DOHH2 (cell line): Measurements from ENCODE around the gene SCRN1.
"Not testable (repeated sequence)": the region's sequence is repeated elsewhere in the genome, so short reads cannot be mapped to it uniquely, and the experiment has no call there.

Experiments used
- H3F3A ChIP-seq: fragments of 200-600 bp; sonication (generic), shearing (Covaris generic); 2 replicates; pipeline ENCODE4 v1.6.0; 2016; ENCODE audit warnings: antibody characterized with exemption, mild to moderate bottlenecking; ENCODE audit not compliant: control insufficient read depth, insufficient read depth
- H3K27ac ChIP-seq: fragments of 200-600 bp; sonication (generic); 2 replicates; pipeline ENCODE4 v1.5.1; 2014; ENCODE audit warnings: low read depth, mild to moderate bottlenecking, low read length, moderate library complexity
- H3K27me3 ChIP-seq: fragments of 200-600 bp; sonication (generic); 2 replicates; pipeline ENCODE4 v1.6.1; 2014; ENCODE audit warnings: mild to moderate bottlenecking, low read length, mixed read lengths; ENCODE audit not compliant: control insufficient read depth
- H3K36me3 ChIP-seq: fragments of 200-600 bp; sonication (generic); 2 replicates; pipeline ENCODE4 v1.6.1; 2014; ENCODE audit warnings: mild to moderate bottlenecking, low read length, moderate library complexity, mixed read lengths; ENCODE audit not compliant: control insufficient read depth
- H3K4me1 ChIP-seq: fragments of 200-600 bp; sonication (generic); 2 replicates; pipeline ENCODE4 v1.6.1; 2014; ENCODE audit warnings: mild to moderate bottlenecking, low read length, mixed read lengths; ENCODE audit not compliant: control insufficient read depth
- H3K4me2 ChIP-seq: fragments of 200-600 bp; sonication (generic); 2 replicates; pipeline ENCODE4 v1.6.0; 2014; ENCODE audit warnings: mild to moderate bottlenecking, low read length, moderate library complexity
- H3K4me3 ChIP-seq: fragments of 200-600 bp; sonication (generic); 2 replicates; pipeline ENCODE4 v1.5.1; 2014; ENCODE audit warnings: mild to moderate bottlenecking, low read length, mixed read lengths
- H3K79me2 ChIP-seq: fragments of 200-600 bp; sonication (generic); 2 replicates; pipeline ENCODE4 v1.6.1; 2014; ENCODE audit warnings: mild to moderate bottlenecking, low read length, mixed read lengths; ENCODE audit not compliant: control insufficient read depth
- H3K9me2 ChIP-seq: fragments of 200-600 bp; sonication (generic); replicated peaks from 2 replicates; pipeline ENCODE4 v1.6.1; 2014; ENCODE audit warnings: mild to moderate bottlenecking, low read length, mixed read lengths; ENCODE audit not compliant: control insufficient read depth
- H3K9me3 ChIP-seq: fragments of 200-600 bp; sonication (generic); 2 replicates; pipeline ENCODE4 v1.6.1; 2014; ENCODE audit warnings: antibody characterized with exemption, low read length, mixed read lengths; ENCODE audit not compliant: control insufficient read depth, insufficient read depth
- H4K20me1 ChIP-seq: fragments of 200-600 bp; sonication (generic); 2 replicates; pipeline ENCODE4 v1.6.0; 2014; ENCODE audit warnings: low read depth, mild to moderate bottlenecking, antibody characterized with exemption, low read length, moderate library complexity; ENCODE audit not compliant: control insufficient read depth, insufficient read depth
- CTCF ChIP-seq: fragments of 200-600 bp; sonication (generic); IDR thresholded peaks from one replicate; pipeline ENCODE4 v1.5.1; 2014; ENCODE audit warnings: antibody characterized with exemption, mild to moderate bottlenecking, low read depth, low read length; ENCODE audit not compliant: poor library complexity, severe bottlenecking
- EZH2phosphoT487 ChIP-seq: fragments of 200-600 bp; sonication (generic); IDR thresholded peaks from 2 replicates; pipeline ENCODE4 v1.6.1; 2017; ENCODE audit warnings: borderline replicate concordance, mild to moderate bottlenecking, antibody characterized with exemption, low read length, moderate library complexity, mixed read lengths

The SCRN1 gene

GRCh38 chr7:29965030-29965429 is 24.6 kb downstream of the SCRN1 start:
- H3K36me3 ChIP-seq, result peaks cover 27% of the 10 kb centered on the region
- H3K4me1 ChIP-seq, result no peaks in the 10 kb centered on the region
- peaks cover 7% of the 10 kb centered on the region for H3K79me2 ChIP-seq
- no peak overlapping the region for H3K4me2 ChIP-seq
- no peaks in the 10 kb centered on the region for H4K20me1 ChIP-seq
- no peaks in the 10 kb centered on the region for H3K9me3 ChIP-seq
- H3K27me3 ChIP-seq, result no peaks in the 10 kb centered on the region
- no peak overlapping the region for H3K4me3 ChIP-seq
- TF ChIP-seq EZH2phosphoT487 (no peak), CTCF (no peak)
- H3K27ac ChIP-seq, result no peak overlapping the region
- H3K9me2 ChIP-seq, result no peaks in the 10 kb centered on the region
- no peaks in the 10 kb centered on the region for H3F3A ChIP-seq

- no peaks in the 10 kb centered on the region for H3K9me2 ChIP-seq
Observed at GRCh38 chr7:29962035-29962434, 27.6 kb downstream of the SCRN1 start.

GRCh38 chr7:29961611-29962010 is 28.0 kb downstream of the SCRN1 start:
- H3K36me3 ChIP-seq, H3K9me2 ChIP-seq, H4K20me1 ChIP-seq, H3K9me3 ChIP-seq, H3K4me3 ChIP-seq, H3K27ac ChIP-seq, H3F3A ChIP-seq, H3K4me2 ChIP-seq, H3K27me3 ChIP-seq, H3K79me2 ChIP-seq: not testable (repeated sequence)
- H3K4me1 ChIP-seq, result peaks cover 25% of the 10 kb centered on the region

More at GRCh38 chr7:29962035-29962434, 27.6 kb downstream of the SCRN1 start:
- peaks cover 3% of the 10 kb centered on the region; the same call in 1 of the 2 replicates for H3K79me2 ChIP-seq
- H3K36me3 ChIP-seq, result peaks cover 10% of the 10 kb centered on the region
- H4K20me1 ChIP-seq, result no peaks in the 10 kb centered on the region
- no peak overlapping the region for H3K4me2 ChIP-seq
- TF ChIP-seq EZH2phosphoT487 (no peak), CTCF (no peak)
- no peaks in the 10 kb centered on the region for H3K27me3 ChIP-seq
- H3F3A ChIP-seq, result no peaks in the 10 kb centered on the region
- no peak overlapping the region for H3K27ac ChIP-seq
- no peak overlapping the region for H3K4me3 ChIP-seq
- H3K9me3 ChIP-seq, result no peaks in the 10 kb centered on the region
- peaks cover 20% of the 10 kb centered on the region for H3K4me1 ChIP-seq

- Histone ChIP-seq H3K36me3 (peaks cover 21% of the 10 kb centered on the region), H3K4me2 (no peak overlapping the region), H3K4me3 (no peak overlapping the region), H3K27ac (no peak overlapping the region), H3F3A (peaks cover 3% of the 10 kb centered on the region; the same call in 1 of the 2 replicates), H3K9me2 (no peaks in the 10 kb centered on the region), H3K4me1 (peaks cover 36% of the 10 kb centered on the region), H3K27me3 (no peaks in the 10 kb centered on the region), H3K9me3 (no peaks in the 10 kb centered on the region), H4K20me1 (no peaks in the 10 kb centered on the region), H3K79me2 (peaks cover 3% of the 10 kb centered on the region; the same call in 1 of the 2 replicates)
- TF ChIP-seq EZH2phosphoT487, result no peak
- no peak for TF ChIP-seq CTCF
Observed at GRCh38 chr7:29958667-29959358, 30.8 kb downstream of the SCRN1 start.
